Stimulated activated CD4-positive, alpha-beta T cell treated with anti-CD3 and anti-CD28 coated beads, Interleukin-12 subunit alpha, Interleukin-12 subunit beta, amount 100 ng/mL, for 24 hours (primary cell): ENCODE results near the gene NPPB.
A peak's percentile ranks its signal among the peaks of the same experiment; 100 is the strongest.

Experiments used
- DNase-seq, 2 experiments: peaks; one replicate each; pipeline ENCODE4 v3.0.0-alpha.2; 2020; ENCODE audit warnings: low read depth in 2 of 2

Gene NPPB

DNA sequence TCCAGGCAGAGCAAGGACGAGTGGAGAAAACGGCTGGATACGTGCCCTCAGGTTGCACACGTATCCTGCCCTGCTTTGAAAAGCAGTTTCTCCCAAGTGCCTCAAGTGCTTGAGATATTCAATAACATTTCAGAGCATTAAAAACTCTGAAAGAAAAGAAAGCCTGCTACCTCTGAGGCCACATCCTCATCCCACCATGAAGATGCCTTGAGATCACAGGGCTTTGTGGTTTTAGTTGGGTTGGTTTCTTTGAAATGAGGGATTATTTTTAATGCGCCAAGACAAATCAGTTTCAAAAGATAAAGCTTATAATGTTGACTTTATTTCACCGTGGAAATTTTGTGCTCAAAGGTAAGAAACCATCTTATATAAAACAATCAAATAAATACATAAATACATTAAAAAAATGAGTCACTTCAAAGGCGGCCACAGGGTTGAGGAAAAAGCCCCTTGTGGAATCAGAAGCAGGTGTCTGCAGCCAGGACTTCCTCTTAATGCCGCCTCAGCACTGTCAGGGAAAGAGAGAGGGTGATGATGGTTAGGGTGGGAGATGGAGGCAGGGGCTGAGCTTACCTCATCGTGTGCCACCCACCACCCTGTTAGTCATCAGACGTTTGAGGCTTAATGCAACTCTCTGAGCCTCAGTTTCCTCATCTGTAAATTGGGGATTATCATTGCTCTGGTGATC is 1.4 kb downstream of the NPPB start:
- DNase-seq: no peak

DNA sequence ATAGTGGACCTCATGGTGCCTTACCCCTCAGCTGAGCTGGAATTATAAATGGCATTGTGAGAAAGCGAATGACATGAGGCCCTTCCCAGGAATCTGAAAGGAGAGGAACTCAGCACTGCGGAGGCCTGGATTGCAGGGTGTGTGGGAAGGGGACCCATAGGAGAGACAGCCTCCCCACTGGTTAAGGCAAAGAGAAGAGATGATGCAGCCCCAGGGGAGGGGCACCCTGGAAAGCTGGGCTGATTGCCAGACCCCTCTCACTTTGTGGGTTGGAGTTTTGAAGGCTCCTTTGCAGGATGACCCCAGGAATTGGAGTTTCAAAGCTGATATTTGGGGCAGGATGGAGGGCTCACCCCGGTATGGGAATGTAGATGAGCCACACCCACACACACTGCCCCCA is 2.0 kb downstream of the NPPB start:
- DNase-seq: no peak

DNA sequence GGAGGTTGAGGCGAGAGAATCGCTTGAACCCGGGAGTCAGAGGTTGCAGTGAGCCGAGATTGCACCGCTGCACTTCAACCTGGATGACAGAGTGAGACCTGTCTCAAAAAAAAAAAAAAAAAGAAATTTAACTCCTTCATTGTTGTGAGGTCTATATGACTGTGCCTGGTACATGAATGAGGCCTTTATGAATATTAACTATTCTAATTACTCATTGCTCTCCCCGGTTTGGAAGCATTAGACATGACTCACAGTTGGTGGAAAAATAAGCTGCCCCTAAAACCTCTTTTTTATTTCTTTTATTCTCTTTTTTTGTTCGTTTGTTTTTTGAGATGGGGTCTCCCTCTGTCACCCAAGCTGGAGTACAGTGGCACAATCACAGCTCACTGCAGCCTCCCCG is 3.3 kb downstream of the NPPB start:
- DNase-seq: no peak

DNA sequence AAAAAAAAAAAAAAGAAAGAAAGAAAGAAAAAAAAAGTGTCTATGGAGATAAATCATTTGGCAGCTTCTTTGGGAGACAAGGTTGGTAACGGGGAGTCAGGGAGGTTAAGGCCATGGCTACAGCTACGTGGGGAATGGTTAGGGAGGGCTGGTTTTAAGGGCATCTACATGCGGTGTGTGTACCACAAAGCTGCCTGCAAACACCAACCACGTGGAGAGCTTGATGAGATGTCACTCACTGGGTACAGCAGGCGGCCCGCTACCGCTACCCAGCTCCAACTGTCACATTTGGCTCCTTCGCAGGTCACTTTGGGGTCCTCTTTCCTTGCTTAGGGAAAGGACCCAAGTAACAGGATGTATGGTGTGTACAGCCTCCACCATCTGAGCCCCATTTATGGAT is 4.2 kb downstream of the NPPB start:
- no peak for DNase-seq

DNA sequence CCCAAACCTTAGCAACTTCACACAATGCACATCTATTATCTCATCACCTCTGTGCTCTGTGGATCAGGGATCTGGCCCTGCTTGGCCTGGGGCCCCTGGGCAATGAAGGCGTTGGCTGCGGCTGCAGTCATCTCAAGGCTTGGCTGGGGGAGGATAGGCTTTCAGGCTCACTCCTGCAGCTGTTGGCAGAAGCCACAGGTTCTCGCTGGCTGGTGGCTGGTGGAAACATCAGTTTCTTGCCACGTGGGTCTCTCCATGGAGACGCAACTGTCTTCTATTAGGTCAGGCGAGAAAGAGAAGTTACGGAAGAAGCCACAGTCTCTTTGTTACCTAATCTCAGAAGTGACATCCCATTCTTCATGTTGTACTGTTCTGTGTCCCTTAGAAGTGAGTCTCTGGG is 7.6 kb downstream of the NPPB start:
- DNase-seq: no peak

DNA sequence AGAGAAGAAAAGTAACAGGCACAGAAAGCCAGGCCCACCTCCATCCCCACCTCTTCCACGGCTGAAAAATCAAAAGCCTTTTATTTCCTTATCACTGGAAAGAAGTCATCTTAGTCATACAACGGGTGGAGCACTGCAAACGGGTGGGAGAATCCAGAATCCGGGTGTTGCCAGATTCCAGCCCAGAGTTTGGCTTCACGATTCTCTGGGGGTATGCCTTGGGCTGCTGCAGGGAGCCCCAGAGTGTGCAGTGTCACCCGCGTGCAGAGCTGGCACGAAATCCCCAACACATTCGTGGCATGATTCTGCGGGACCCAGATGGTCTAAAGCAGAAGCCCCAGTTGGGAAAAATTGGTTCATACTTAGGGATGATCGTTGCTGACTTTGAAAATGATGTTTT is 8.6 kb downstream of the NPPB start:
- DNase-seq: no peak

DNA sequence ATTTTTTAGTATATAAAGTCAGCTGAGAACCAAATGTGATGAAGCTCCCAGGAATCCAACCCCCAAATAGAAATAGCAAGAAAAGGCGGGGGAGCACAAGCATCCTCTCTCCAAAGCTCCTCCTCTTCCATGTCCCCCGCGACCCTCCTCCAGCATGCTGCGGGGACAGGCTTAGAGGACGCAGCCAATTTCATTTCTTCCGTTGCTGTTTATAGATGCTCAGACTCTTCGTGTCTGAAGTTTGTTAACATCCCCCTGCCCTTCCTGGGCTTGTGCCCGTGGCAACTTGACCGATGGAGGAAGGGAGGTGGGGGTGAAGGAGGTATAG is 10.4 kb downstream of the NPPB start:
- DNase-seq: no peak

DNA sequence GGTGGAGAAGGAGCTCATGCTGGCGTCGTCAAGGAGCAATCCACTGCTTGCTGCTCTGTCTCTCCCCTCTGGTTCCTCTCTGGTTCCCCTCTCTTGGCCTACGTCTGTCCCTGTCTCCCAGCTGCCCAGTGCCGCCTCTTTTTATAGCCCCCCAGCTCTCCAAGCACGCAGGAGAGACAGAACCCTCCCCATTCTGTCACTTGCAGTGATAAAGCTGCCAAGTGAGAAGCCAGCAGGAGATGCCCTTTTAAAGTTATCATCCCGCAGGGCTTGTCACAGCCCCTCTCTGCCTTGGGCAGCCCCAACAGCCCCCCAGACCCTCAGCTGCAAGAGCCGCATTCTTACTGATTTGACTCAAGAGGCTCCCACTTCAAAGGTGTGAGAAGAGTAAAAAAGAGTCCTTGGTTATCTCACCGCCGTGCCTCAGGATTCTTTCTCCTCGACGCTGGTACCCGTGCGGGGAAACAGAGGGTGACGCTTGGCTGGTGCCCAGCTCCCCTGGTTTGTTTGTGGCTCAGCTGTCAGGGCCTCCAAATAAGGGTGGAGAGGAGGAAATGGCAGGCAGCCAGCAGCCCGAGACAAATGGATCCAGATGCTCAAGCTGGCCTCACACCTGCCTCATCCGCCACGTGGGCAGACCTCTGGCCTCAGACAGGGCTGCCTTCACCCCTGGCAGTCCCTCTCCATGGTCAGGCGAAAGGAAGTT is 10.9 kb downstream of the NPPB start, which contains the start of gene NPPA:
NPPA (minus strand) TSS at position 117 of the 706 bp plus-strand sequence; CDS start at position 18, 99 bp downstream.
- no peak for DNase-seq

DNA sequence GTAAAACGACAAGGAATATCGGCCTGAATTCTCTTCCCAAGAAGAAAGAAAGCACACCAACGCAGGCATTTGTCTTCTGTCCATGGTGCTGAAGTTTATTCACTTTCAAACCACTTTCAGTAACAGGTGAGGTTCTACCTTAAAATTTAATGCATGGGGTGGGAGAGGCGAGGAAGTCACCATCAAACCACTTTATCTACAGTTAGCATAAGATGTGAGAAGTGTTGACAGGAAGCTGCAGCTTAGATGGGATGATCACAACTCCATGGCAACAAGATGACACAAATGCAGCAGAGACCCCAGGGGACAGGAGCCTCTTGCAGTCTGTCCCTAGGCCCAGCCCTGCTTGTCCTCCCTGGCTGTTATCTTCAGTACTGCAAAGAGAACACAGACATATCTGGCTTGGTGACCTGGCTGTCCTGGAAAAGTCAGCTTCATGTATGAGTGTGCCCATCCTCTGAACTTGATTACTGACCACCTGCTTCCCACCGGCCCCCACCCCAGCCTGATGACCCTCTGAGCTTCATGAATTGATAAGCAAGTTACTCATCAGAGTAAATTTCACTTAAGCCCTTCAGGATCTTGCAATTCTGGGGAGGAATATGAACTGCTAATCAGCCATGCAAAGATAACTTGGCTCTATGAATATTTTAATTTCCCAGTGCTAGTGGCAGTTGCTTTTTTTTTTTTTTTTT is 13.0 kb downstream of the NPPB start:
- no peak for DNase-seq

DNA sequence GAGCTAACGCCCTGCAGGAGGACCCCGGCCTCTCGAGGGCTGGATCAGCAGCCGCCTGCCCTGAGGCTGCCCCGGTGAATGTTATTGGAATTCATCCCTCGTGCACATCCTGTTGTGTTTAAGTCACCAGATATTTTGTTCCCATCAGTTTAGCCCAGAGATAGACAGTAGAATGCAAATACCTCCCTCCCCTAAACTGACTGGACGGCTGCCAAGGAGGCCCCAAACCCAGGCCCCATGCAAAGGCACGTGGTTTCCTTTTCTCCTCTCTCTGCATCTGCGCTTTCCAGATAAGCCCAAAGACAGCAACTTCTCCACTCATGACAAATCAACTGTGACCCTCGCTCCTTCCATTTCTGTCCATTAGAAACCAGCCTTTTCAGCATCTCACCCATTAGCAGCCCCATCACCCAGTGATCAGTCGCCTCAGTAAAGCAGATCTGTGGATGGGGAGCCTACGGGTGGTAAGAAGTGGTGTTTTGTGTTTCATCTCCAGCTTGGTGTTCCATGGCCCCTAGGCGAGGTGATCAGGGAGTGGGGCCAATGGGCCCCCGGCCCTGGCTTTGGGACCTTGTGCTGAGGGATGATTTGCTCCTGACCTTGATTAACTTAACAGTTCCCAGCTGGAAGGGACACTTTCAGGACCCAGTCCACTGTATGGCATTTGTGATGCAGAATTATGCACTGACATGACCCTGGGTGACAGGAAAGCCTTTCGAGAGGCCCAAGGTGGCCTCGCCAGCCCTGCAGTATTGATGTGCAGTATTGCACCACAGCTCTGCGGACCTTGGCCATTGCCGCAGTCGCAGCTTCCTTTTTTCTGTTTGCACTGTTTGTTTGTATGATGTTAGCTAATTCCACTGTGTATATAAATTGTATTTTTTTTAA is 16.3 kb downstream of the NPPB start:
- no peak for DNase-seq

DNA sequence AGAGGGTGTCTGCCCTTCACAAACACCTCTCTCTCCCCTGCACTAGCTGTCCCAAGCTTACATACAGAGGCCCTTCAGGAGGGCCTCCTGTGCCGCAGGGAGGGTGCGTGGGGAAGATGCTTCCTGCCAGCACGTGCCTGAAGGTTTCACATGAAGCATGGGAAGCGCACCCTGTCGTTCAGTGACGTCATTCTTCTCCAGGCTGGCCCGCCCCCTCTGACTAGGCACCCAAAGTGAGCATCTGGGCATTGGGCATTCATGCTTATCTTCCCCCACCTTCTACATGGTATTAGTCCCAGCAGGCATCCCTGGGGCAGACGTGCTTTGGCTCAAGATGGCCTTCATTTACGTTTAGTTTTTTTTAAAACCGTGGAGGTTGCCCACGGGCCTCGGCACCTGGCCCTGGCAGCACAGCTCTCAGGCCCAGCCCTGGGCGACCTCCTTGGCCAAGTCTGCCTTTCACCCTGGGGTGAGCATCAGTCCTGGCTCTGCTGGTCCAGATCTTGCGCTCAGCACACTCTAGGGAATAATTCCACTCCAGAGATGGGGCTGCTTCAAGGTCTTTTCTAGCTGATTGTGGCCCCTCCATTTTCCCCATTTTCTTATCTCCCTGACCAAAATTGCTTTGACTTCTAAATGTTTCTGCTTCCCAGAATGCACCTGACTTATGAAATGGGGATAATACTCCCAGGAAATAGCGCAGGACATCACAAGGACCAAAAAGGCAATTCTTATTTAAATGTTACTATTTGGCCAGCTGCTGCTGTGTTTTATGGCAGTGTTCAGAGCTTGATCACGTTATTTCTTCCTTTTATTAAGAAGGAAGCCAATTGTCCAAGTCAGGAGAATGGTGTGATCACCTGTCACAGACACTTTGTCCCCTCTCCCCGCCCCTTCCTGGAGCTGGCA is 17.2 kb downstream of the NPPB start:
- DNase-seq: no peak

DNA sequence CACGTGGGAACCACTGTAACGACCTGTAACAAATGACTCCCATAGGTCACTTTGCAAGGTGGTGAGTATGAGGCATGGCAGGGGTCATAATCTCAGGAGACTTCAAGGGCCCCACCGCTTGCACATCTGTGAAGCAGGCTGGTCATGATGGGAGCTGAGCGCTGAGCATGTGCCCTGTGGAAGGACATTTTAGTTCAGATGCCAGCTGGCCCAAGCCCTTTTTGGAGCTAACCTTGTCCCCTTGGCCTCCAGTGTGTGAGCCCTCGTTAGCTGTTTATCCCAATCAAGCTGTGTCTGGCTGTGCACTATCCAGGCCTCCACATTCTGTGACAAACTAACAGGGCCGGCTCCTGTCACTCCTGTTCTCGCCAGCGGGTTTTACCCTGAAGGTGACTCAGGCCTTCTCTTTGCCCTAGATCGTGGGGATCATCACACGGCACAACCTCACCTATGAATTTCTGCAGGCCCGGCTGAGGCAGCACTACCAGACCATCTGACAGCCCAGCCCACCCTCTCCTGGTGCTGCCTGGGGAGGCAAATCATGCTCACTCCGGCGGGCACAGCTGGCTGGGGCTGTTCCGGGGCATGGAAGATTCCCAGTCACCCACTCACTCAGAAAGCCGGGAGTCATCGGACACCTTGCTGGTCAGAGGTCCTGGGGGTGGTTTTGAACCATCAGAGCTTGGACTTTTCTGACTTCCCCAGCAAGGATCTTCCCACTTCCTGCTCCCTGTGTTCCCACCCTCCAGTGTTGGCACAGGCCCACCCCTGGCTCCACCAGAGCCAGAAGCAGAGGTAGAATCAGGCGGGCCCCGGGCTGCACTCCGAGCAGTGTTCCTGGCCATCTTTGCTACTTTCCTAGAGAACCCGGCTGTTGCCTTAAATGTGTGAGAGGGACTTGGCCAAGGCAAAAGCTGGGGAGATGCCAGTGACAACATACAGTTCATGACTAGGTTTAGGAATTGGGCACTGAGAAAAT is 18.7 kb downstream of the NPPB start:
- DNase-seq: no peak

DNA sequence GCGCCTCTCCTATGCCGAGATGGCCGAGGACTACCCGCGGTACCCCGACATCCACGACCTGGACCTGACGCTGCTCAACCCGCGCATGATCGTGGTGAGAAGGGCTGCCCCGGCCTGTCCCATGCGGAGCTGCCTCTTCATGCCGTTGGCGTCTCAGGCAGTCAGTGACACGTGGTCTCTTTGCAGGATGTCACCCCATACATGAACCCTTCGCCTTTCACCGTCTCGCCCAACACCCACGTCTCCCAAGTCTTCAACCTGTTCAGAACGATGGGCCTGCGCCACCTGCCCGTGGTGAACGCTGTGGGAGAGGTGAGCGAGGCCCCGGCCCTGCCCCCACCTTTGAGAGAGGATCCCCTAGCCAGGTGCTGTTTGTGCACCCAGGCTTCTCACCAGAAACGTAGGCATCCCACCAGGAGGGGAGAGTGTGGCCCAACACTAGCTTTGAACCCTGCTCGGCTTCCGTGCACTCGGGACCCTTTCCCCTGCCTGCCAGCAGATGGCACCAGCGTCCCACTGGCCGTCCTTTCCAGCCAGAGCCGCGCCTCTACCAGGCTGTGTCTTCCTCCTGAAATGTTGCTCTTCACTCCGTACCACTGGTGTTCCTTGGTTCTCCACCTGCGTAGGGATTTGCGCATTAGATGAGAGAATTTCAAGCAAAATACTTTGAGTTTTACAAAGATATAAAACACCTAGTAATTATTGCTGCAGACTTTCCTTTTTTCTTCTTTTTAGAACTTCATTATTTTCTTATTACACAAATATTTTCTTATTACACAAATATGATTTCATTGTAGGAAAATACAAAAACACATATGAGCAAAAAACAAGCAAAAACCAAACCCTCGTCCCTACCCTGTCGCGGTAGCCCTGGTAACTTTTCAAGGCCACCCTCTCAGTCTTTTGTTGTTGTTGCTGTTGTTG is 20.1 kb downstream of the NPPB start:
- DNase-seq: peak; percentile 43 to 65

DNA sequence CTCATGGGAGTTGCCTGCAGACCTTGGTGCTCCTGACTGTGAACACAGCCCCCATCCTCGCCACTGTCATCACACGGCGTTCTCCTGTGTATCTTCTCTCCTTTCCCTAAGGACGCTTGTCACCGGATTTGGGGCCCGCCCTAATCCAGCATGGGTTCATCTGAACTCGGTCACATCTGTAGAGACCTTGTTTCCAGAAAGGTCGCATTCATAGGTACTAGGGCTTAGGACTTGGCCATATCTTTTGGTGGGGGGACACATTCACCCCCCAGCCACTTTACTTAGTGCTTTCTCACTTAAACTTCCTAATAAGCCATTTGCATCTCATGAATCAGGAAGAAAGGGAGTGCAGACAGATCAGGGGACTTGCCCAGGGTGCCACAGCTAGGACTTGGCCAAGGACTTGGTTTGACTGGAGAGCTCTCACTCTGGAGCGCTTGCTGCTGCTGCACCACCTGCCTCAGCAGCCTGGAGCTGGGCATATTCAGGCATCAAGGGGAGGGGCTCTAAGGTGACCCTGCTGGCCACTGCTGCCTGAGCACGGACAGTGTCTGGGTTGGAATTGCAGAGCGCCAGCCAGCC is 20.9 kb downstream of the NPPB start:
- DNase-seq: no peak

DNA sequence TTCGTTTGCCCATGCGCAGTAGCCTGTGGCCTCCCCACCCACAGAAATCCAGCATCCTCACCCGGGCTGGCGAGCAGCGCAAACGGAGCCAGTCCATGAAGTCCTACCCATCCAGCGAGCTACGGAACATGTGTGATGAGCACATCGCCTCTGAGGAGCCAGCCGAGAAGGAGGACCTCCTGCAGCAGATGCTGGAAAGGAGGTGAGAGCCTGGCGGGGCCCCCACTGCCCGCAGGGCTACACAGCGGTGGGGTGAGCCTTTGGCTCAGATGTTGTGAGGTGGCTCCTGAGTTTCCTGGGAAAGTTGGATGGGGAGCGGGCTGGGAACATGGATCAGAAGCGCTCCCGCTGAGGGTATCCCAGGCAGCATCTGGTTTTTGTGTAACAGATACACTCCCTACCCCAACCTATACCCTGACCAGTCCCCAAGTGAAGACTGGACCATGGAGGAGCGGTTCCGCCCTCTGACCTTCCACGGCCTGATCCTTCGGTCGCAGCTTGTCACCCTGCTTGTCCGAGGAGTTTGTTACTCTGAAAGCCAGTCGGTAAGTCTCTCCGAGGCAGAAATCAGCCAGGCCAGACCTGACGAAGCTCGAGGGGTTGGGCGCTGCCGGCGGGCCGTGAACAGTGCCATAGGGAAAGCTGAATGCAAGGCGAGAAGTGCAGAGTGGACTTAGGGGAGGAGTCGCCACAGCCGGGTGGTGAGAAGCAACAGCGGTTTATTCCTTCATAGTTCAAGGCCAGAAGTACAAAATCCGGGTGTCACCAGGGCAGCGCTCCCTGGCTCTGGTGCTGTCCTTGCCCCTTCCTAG is 21.6 kb downstream of the NPPB start:
- DNase-seq: no peak

DNA sequence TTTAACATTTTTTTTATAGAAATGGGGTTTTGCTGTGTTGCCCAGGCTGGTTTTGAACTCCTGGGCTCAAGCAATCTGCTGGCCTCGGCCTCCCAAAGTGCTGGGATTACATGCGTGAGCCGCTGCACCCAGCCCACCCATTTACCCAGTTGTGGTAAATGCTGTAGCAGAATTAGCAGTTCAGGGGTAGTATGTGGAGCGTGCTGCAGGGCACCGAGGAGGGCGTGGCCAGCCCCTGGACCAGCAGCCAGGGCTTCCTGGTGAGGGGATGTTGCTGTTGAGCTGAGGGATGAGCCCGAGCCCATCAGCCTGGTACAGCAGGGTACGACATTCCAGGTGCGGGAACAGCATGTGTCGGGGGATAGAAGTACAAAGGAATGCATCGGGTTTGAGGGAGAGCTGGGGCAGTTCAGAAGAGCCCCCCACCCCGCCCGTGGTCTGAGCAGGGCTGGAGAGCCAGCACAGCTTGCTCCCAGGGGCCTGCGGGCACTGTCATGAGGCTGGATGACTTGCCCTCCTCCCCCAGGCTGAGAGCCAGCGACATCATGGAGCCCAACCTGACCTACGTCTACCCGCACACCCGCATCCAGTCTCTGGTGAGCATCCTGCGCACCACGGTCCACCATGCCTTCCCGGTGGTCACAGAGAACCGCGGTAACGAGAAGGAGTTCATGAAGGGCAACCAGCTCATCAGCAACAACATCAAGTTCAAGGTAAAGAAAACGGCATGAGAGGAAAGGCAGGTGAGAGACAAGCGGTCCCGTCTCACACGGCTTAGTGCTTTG is 23.1 kb downstream of the NPPB start:
- DNase-seq: no peak

DNA sequence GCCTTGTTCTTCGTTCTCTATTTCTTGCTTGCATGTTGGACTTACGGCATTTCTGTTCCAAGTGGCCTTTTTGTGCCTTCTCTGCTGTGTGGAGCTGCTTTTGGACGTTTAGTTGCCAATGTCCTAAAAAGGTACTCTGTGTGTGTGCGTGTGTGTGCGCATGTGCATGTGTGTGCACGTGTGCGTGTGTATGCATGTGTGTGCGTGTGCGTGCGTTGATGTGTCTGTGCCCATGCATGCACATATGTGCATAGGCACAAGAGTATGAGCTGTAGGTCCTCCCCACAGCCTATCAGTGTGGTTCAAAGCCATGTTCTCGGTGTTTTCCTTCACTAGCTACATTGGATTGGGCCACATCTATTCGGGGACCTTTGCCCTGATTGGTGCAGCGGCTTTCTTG is 24.8 kb downstream of the NPPB start:
- DNase-seq: no peak
